K562 (cell line): ENCODE results near the gene ITPRIPL1. TPM values are rescaled to one million over a fixed set of nuclear protein-coding genes. Genes with fewer than 3 reads are reported as not detected.

Source experiments
- ATAC-seq: fragments of 200-7000 bp; cut with Tn5 transposase; 3 replicates; pipeline ENCODE4 v1.9.1; 2020; ENCODE audit warnings: moderate library complexity
- BruUV-seq: library from RNA; stranded (reverse); fragments of 400-500 nt; replicated peaks from 2 replicates; lab custom pipeline; 2021; lab: Mats Ljungman, UMichigan
- CTCF ChIA-PET: fragments of 300-600 bp; formaldehyde crosslinking; extraction: SDS; loops from one replicate; lab custom pipeline; 2021; ENCODE audit warnings: low intra/inter-chr PET ratio; lab: Yijun Ruan, JAX
- POLR2A ChIA-PET: fragments of 300-600, 350-650 bp; sonication (Branson Sonifier 250); formaldehyde crosslinking; extraction: SDS; loops from one replicate; lab custom pipeline; 2021; ENCODE audit warnings: antibody characterized with exemption, inconsistent platforms; lab: Yijun Ruan, JAX
- DNase-seq, 4 experiments: peaks; one replicate each; pipeline versions ENCODE4 v3.0.0 to v3.0.0-alpha.2; 2011 to 2018; ENCODE audit warnings: low spot score in 3 of 4, mixed read lengths in 3 of 4; ENCODE audit errors: extremely low read depth in 1 of 4
- FAIRE-seq: peaks from 2 replicates; lab custom pipeline; 2011; peaks lifted over from hg19 to GRCh38; lab: Jason Lieb, UNC
- H2AFZ ChIP-seq: 2 replicates; pipeline ENCODE4 v1.6.0; 2011; ENCODE audit warnings: low read depth, low read length, control low read depth, inconsistent platforms
- H3K27ac ChIP-seq: fragments of 200-600 bp; 3 replicates; pipeline ENCODE4 v1.8.0; 2011; ENCODE audit warnings: low read depth, mild to moderate bottlenecking, control low read depth, inconsistent platforms, low read length, moderate library complexity, mixed read lengths; ENCODE audit errors: extremely low read depth
- H3K27me3 ChIP-seq, 2 experiments: fragments of 300-600 bp in 1 of 2; 2 replicates in 1 of 2; 3 replicates in 1 of 2; pipeline versions ENCODE4 v1.6.0 to v1.8.0; 2011; ENCODE audit warnings: inconsistent platforms in 2 of 2, low read length in 2 of 2, mild to moderate bottlenecking in 1 of 2, mixed read lengths in 1 of 2, moderate library complexity in 1 of 2; ENCODE audit not compliant: control insufficient read depth in 2 of 2, insufficient read depth in 2 of 2
- H3K36me3 ChIP-seq: fragments of 300-600 bp; 3 replicates; pipeline ENCODE4 v1.8.0; 2011; ENCODE audit warnings: mild to moderate bottlenecking, low read length, inconsistent platforms; ENCODE audit not compliant: control insufficient read depth, insufficient read depth
- H3K4me1 ChIP-seq, 2 experiments: fragments of 200-600 bp in 1 of 2; replicated peaks in 1 of 2; 2 replicates in 1 of 2; 3 replicates in 1 of 2; pipeline versions ENCODE4 v1.5.1 to v1.8.0; 2011; ENCODE audit warnings: inconsistent platforms in 2 of 2, low read length in 2 of 2, mild to moderate bottlenecking in 1 of 2, mixed read lengths in 1 of 2, moderate library complexity in 1 of 2; ENCODE audit not compliant: control insufficient read depth in 2 of 2, insufficient read depth in 2 of 2
- H3K4me2 ChIP-seq: 2 replicates; pipeline ENCODE4 v1.6.1; 2011; ENCODE audit warnings: low read length, control low read depth, inconsistent platforms, mixed read lengths; ENCODE audit not compliant: insufficient read depth
- H3K4me3 ChIP-seq: fragments of 200-600 bp; sonication (generic), shearing (Covaris generic); 2 replicates; pipeline ENCODE4 v1.5.1; 2016; ENCODE audit warnings: control low read depth, inconsistent platforms
- H3K79me2 ChIP-seq: fragments of 200-600 bp; 3 replicates; pipeline ENCODE4 v1.8.0; 2011; ENCODE audit warnings: low read length, inconsistent platforms; ENCODE audit not compliant: control insufficient read depth, insufficient read depth
- H3K9ac ChIP-seq, 2 experiments: 2 replicates each; pipeline versions ENCODE4 v1.6.0 to v1.6.1; 2011; ENCODE audit warnings: low read depth in 2 of 2, low read length in 2 of 2, control low read depth in 1 of 2, inconsistent platforms in 1 of 2, mild to moderate bottlenecking in 1 of 2, mixed read lengths in 1 of 2; ENCODE audit not compliant: insufficient read depth in 1 of 2
- H3K9me1 ChIP-seq: one replicate; pipeline ENCODE4 v1.6.0; 2011; ENCODE audit warnings: inconsistent platforms, mild to moderate bottlenecking, low read length, moderate library complexity; ENCODE audit not compliant: control insufficient read depth, insufficient read depth
- H3K9me3 ChIP-seq: replicated peaks from 2 replicates; pipeline ENCODE4 v1.5.1; 2011; ENCODE audit warnings: low read depth, low read length, inconsistent platforms; ENCODE audit not compliant: control insufficient read depth, insufficient read depth
- H4K20me1 ChIP-seq: replicated peaks from 2 replicates; pipeline ENCODE4 v1.6.1; 2011; ENCODE audit warnings: low read length, inconsistent platforms, mixed read lengths; ENCODE audit not compliant: control insufficient read depth, insufficient read depth
- SPI1 ChIP-seq: IDR thresholded peaks from 2 replicates; pipeline ENCODE4 v1.6.1; 2011; ENCODE audit warnings: low read depth, low read length, control low read depth, borderline replicate concordance
- YY1 ChIP-seq, 3 experiments: IDR thresholded peaks; 2 replicates each; pipeline ENCODE4 v1.6.1; 2011; ENCODE audit warnings: low read length in 2 of 3, mild to moderate bottlenecking in 2 of 3, moderate library complexity in 2 of 3, borderline replicate concordance in 1 of 3, control low read depth in 1 of 3, low read depth in 1 of 3; ENCODE audit not compliant: insufficient read depth in 3 of 3, insufficient replicate concordance in 2 of 3, control insufficient read depth in 1 of 3, insufficient read length in 1 of 3; ENCODE audit errors: extremely low read depth in 1 of 3
- WGBS: fragments of 100-300 bp; shearing (Covaris generic); methylation state at CpG from one replicate; pipeline ENCODE4 v1.1.6; 2016; ENCODE audit warnings: low coverage, mixed read lengths; ENCODE audit not compliant: insufficient coverage; ENCODE audit errors: missing lambda C conversion rate; 5-methylcytosine and 5-hydroxymethylcytosine counted together
- in situ Hi-C: fragments of 300-500 bp; cut with MboI; formaldehyde crosslinking; loops from 4 replicates; pipeline ENCODE4 v1.15.0; 2018; ENCODE audit warnings: inconsistent platforms, mixed read lengths
- intact Hi-C: fragments of 100-400 bp; cut with micrococcal nuclease; formaldehyde crosslinking; loops from 2 replicates; pipeline ENCODE4 v1.14.2; 2022
- polyA plus RNA-seq, 8 experiments: library from polyadenylated mRNA; depleted of rRNA in 4 of 8; stranded (reverse) in 5 of 8; unstranded in 3 of 8; fragments of >200 nt; fragmentation: Nextera tagmentation in 2 of 8; fragmentation: Illumina TruSeq in 1 of 8; extraction: Ambion mirVana in 2 of 8; extraction: Trizol in 1 of 8; gene quantifications; 2 replicates each; pipeline versions ENCODE4 v1.2.1 to v1.2.3, GENCODE V29; 2011 to 2014; ENCODE audit warnings: inconsistent platforms in 1 of 8, missing spikeins in 1 of 8
- total RNA-seq, 7 experiments: library from RNA; depleted of rRNA in 6 of 7; stranded (reverse); fragments of >200 nt in 6 of 7; fragmentation: Illumina TruSeq in 2 of 7; extraction: Trizol in 2 of 7; gene quantifications; 2 replicates each; pipeline versions ENCODE4 v1.2.1 to v1.2.3, GENCODE V29; 2011 to 2021; ENCODE audit warnings: low replicate concordance in 1 of 7
- TF ChIP-seq, protein P1 (sequence below): fragments of 450-650 bp; IDR thresholded peaks from one replicate; pipeline ENCODE4 v1.6.1; 2018; ENCODE audit warnings: mild to moderate bottlenecking, moderate library complexity; ENCODE audit not compliant: partially characterized antibody

ITPRIPL1 gene
- total and polyA plus RNA-seq, 9 of the 15 experiments (the other 6 are each of a cell fraction or from before 2014, with no cell fraction given), result 0.99 to 9.0 (median 6.4) TPM

DNA sequence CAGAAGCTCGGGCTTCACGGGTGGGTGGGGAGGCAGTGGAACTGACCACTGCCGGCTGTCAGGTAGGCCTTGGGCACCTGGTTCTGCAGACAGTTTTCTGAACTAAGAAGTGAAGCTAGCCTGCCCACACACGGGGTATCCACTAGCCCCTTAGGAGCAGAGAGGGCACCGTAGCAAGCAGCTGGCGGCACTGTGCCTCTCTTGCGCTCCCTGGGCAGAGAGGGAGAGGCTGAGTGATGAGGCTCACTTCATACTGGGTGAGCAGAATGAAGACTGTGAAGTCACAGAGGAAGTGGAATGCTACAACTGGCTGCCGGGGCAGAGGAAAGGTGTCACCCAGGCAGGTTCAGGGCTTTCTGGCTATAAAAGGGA is 753 bp downstream of the ITPRIPL1 start:
- Histone ChIP-seq H3K4me1 (peaks cover 11 to 35% of the 10 kb centered on the region in 2 experiments; a peak in 4 of 5 replicates), H3K27me3 (no peaks in the 10 kb centered on the region), H3K79me2 (peaks cover 16% of the 10 kb centered on the region; the same call in 2 of the 3 replicates), H3K4me2 (peak overlapping the region; percentile 64), H3K4me3 (peak overlapping the region; percentile 44), H2AFZ (peak overlapping the region; percentile 75; the same call in 1 of the 2 replicates), H3K9me3 (no peaks in the 10 kb centered on the region), H3K27ac (no peak overlapping the region; the same call in 2 of the 3 replicates), H3K36me3 (peaks cover 19% of the 10 kb centered on the region; the same call in 2 of the 3 replicates), H3K9ac (peak overlapping the region; percentile 56 to 90), H4K20me1 (no peaks in the 10 kb centered on the region), H3K9me1 (no peaks in the 10 kb centered on the region)
- ATAC-seq (no peak), FAIRE-seq (no peak), DNase-seq (no peak)
- POLR2A ChIA-PET, result interaction anchor here (0.6 to 3.9 kb wide), 5 partner anchors 9 to 35 kb away, joined by 3 to 32 read pairs (median 4); partner anchors contain the start of gene NCAPH
- intact Hi-C loops, result no loop called here
- TF ChIP-seq SPI1, result peak; percentile 35; the same call in 1 of the 2 replicates
- no peak for TF ChIP-seq YY1 (IDR thresholded peaks at IDR 0.05; ENCODE audit: borderline replicate concordance in 1 of 3, control insufficient read depth in 1 of 3, extremely low read depth in 1 of 3, insufficient read depth in 3 of 3, insufficient read length in 1 of 3, insufficient replicate concordance in 2 of 3, low read depth in 1 of 3, low read length in 2 of 3)
- TF ChIP-seq, protein P1, sequence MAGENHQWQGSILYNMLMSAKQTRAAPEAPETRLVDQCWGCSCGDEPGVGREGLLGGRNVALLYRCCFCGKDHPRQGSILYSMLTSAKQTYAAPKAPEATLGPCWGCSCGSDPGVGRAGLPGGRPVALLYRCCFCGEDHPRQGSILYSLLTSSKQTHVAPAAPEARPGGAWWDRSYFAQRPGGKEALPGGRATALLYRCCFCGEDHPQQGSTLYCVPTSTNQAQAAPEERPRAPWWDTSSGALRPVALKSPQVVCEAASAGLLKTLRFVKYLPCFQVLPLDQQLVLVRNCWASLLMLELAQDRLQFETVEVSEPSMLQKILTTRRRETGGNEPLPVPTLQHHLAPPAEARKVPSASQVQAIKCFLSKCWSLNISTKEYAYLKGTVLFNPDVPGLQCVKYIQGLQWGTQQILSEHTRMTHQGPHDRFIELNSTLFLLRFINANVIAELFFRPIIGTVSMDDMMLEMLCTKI, result no peak
- BruUV-seq, result no TSS peak
- CTCF ChIA-PET, result no interaction called here
- in situ Hi-C loops, result no loop called here
- WGBS, result 50% methylated on average over 8 of the region's 8 CpGs
